ES-I3 (cell line): ENCODE data around the gene S100A6.

Experiments
- H3K36me3 ChIP-seq: 2 replicates; pipeline ENCODE4 v1.6.1; 2013; ENCODE audit warnings: mild to moderate bottlenecking, low read length, control low read depth, moderate library complexity; ENCODE audit not compliant: insufficient read depth
- H3K4me1 ChIP-seq: 2 replicates; pipeline ENCODE4 v1.6.1; 2013; ENCODE audit warnings: mild to moderate bottlenecking, control low read depth, low read length; ENCODE audit not compliant: insufficient read depth
- H3K9ac ChIP-seq: 2 replicates; pipeline ENCODE4 v1.6.1; 2013; ENCODE audit warnings: low read depth, mild to moderate bottlenecking, low read length, moderate library complexity
- H3K9me3 ChIP-seq: 2 replicates; pipeline ENCODE4 v1.6.1; 2013; ENCODE audit warnings: mild to moderate bottlenecking, low read length, moderate library complexity; ENCODE audit not compliant: control insufficient read depth, insufficient read depth

S100A6 gene

GRCh38 chr1:153544453-153545066 lies 8.8 kb upstream of the S100A6 start:
- Histone ChIP-seq H3K4me1 (peaks cover 57% of the 10 kb centered on the region), H3K9ac (peak overlapping the region; percentile 41; the same call in 1 of the 2 replicates), H3K9me3 (no peaks in the 10 kb centered on the region), H3K36me3 (no peaks in the 10 kb centered on the region)

DNA sequence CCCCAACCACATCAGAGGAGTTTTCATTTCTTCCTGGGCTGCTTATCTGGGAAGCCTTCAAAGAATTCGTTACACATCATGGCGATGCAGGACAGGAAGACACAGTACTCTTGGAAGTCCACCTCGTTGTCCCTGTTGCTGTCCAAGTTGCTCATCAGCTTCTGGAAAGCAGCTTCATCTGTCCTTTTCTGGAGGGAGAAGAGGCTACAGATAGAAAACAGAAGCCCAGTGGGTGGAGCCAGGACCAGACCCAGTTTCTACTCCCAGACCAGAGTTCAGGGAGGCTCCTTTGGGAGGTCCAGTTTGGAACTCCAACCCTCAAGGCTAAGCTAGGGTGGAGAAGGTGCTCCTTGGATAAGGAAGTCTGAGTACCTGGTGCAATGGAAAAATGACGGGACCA lies 7.9 kb upstream of the S100A6 start:
- no peak overlapping the region for H3K9ac ChIP-seq
- no peaks in the 10 kb centered on the region for H3K9me3 ChIP-seq
- H3K36me3 ChIP-seq: no peaks in the 10 kb centered on the region
- peaks cover 49% of the 10 kb centered on the region for H3K4me1 ChIP-seq

- peaks cover 44% of the 10 kb centered on the region for H3K4me1 ChIP-seq
- no peaks in the 10 kb centered on the region for H3K36me3 ChIP-seq
- no peak overlapping the region for H3K9ac ChIP-seq
These were observed 7.3 kb upstream of the S100A6 start for GRCh38 chr1:153542956-153543711.

GRCh38 chr1:153541641-153542590 lies 6.1 kb upstream of the S100A6 start:
- Histone ChIP-seq H3K9me3 (no peaks in the 10 kb centered on the region), H3K4me1 (peaks cover 35% of the 10 kb centered on the region), H3K9ac (no peak overlapping the region), H3K36me3 (no peaks in the 10 kb centered on the region)

More at GRCh38 chr1:153542956-153543711, 7.3 kb upstream of the S100A6 start:
- no peaks in the 10 kb centered on the region for H3K9me3 ChIP-seq

DNA sequence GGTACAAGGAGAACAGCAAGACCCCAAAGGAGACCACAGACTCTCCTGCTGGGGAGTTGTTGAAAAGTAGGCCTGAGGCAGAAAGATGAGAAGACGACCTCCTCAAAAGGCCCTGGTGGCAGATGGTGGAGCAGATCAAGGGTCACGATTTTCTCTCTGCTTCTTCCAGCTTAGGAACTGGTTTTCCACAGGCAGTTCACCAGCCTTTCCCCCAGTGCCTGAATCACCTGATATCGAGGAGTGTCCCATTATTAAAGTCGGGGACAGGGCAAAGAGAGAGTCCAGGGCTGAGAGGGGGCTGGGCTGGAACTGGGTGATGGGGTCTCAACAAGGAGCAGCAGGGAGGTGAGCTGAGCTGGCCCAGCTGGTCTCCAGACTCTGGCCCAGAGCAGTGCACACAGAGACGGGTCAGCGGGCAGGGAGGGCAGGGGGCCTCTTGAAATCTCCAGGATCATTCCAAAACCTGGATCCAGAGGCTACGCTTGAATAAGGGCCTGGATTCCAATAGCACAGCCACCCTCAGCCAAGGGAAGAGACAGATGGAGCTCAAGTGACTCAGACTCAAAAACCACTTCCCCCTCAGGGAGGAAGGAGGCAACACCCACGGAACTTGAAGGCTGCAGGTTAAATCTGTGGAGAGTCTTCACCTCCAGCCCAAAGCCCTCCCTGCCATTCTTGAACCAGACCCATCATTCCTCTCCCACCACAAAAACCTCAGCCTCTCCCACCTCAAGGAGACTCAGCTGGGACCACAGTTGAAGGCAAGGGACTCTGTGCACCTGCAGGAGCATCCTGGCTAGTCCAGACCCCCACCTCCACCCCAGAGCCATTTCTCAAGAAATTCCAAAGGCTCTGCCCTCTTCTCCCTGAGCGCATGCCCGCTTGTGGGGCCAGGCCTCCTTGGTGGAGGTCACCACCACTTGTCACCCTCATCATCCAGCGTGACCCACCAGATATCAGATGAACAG lies 4.9 kb upstream of the S100A6 start, which contains the start of gene S100A5:
Gene S100A5 (minus strand): TSS at position 541 of the 968 bp plus-strand sequence. CDS start 743 bp downstream, outside the sequence.
- Histone ChIP-seq H3K9me3 (no peaks in the 10 kb centered on the region), H3K36me3 (no peaks in the 10 kb centered on the region), H3K9ac (no peak within 1 kb of the TSS), H3K4me1 (peaks cover 28% of the 10 kb centered on the region)

DNA sequence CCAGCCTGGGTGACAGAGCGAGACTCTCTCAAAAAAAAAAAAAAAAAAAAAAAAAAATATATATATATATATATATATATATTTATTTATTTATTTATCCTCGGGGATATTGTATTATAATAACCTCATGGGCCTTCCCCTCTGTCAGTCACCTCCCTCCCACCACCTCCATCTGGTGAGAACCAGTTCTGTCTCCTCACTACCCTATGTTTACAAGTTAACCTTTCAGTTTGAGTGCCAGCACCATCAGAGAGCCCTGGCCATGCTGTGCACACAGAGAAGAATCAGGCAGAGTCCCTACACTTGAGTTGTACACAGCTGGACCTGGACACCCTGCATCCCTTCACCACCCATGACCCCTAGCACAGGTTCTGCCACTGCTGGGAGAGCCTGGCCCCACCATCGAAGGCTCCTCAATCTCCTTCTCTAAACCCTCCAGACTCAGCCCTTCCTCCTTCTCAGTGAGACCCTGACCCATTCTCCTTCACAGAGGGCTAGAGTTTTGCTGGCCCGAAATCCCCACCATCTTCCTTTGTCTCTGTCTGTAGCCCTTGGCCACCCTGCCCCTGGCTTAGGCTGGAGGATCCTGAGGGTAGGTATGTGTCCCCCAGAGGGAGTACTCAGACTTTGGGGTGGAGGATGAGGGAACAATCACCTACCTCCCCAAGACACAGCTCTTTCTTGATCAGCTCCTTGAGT lies 3.8 kb upstream of the S100A6 start:
- no peaks in the 10 kb centered on the region for H3K36me3 ChIP-seq
- H3K4me1 ChIP-seq: peaks cover 28% of the 10 kb centered on the region
- H3K9ac ChIP-seq: no peak overlapping the region
- H3K9me3 ChIP-seq: no peaks in the 10 kb centered on the region

DNA sequence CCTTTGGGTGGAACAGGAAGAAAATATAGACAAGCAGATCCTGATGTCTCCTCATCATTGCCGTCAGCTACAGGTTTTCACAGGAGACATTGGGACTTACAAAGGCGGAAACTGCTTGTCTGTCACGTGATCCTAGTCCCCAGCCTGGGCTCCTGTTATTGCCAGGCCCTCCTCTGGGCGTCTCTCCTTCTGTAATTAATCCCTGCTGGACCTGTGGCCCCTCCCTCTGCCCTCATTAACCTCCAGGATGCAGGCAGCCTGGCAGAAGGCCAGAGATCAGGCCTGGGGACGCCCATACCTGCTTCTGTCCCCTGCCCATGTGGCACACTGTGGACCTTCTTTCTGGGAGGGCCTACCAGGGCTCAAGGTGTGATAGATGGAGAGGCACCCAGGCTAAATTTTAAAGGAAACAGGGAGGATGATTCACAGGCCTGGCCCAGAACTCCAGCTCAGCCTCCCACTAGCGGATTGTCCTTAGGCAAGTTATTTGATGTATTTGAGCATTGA lies 2.6 kb upstream of the S100A6 start:
- Histone ChIP-seq H3K9me3 (no peaks in the 10 kb centered on the region), H3K4me1 (peaks cover 30% of the 10 kb centered on the region; the same call in 1 of the 2 replicates), H3K36me3 (no peaks in the 10 kb centered on the region), H3K9ac (no peak overlapping the region)

GRCh38 chr1:153537376-153537730 lies 1.6 kb upstream of the S100A6 start:
- Histone ChIP-seq H3K9ac (no peak overlapping the region), H3K36me3 (no peaks in the 10 kb centered on the region), H3K4me1 (peaks cover 30% of the 10 kb centered on the region), H3K9me3 (no peaks in the 10 kb centered on the region)

DNA sequence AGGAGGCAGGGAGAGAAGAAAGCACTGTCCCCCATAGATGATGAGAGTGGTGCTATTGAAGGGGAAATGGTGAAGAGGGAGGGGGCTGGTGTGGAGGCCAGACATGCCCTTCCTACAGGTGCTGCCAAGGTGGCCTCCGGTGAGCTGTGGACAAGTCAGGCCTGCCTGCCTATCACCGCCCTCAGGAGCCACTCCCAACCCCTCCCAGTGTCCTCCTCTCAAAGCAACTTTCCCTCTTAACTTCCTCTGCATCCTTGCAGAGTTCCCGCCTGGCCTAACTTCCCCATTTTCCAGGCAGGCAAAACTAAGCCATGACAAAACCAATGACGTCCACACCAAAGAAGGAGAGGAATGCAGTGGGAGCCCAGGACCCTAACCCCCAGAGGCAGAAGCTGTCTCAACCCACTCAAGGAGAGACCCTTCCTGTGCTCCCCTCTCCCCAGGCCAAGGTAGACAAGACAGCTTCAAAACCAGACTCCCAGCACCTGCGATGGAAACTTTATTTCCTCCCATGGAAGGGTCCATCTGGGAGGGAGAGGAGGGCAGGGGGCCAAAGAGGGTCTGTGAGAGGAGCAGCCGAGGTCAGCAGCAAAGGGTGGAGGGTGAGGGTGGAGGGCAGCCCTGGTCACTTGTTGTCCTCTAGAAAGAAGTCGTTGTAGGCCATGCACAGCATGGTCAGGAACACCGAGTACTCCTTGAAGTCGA lies 1.0 kb upstream of the S100A6 start:
- Histone ChIP-seq H3K4me1 (peaks cover 28% of the 10 kb centered on the region), H3K9me3 (no peaks in the 10 kb centered on the region), H3K36me3 (no peaks in the 10 kb centered on the region), H3K9ac (peak overlapping the region; percentile 46; the same call in 1 of the 2 replicates)

DNA sequence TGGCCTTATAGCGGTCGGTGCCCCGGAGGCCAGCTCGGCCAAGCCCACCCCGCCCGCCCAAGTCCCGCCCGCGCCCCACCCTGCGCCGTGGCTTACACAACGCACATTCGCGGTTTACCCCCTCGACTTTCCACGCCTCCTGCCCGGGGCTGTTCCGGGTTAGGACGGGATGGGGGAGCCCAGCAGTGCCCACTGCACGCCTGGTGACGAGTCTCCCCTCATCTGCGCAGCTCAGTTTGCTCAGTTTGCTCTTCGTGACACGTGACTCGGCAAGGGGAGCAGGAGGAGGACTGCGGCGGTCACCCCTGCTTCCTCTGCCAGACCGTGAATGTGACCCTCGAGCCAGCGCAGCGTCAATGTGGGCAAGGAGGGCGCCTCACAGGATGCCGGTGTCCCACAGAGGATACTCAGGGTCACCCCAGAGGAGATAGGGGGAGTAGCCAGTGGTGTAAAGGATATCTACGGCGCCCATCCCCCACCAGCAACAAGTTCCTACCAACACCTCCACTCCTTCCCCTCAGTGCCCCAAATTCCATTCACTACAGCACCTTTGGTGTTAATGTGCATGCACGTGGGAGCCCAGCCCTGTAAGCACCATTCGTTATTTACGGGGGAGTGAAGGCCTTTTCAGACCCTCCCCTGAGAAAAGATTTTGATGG lies 350 bp upstream of the S100A6 start:
- no peaks in the 10 kb centered on the region for H3K36me3 ChIP-seq
- peak overlapping the region; percentile 46; the same call in 1 of the 2 replicates for H3K9ac ChIP-seq
- no peaks in the 10 kb centered on the region for H3K9me3 ChIP-seq
- peaks cover 26% of the 10 kb centered on the region for H3K4me1 ChIP-seq

DNA sequence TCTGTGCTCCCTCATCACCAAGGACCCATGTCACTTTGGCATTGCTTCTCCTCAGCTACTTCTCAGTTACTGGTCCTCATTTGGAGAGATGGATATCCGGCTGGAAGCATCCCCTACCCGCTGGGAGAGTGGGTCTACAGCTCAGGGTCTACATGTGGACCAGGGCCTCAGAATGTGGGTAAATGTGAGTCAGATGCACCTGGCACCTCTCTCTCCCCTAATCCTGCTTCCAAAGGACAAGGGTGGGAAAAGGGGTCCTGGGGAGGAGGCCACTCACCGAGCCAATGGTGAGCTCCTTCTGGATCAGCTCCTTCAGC lies 908 bp downstream of the S100A6 start:
- peaks cover 26% of the 10 kb centered on the region for H3K4me1 ChIP-seq
- H3K9me3 ChIP-seq: no peaks in the 10 kb centered on the region
- peak overlapping the region; percentile 38; the same call in 1 of the 2 replicates for H3K9ac ChIP-seq
- no peaks in the 10 kb centered on the region for H3K36me3 ChIP-seq

GRCh38 chr1:153534226-153534924 lies 1.4 kb downstream of the S100A6 start:
- no peaks in the 10 kb centered on the region for H3K9me3 ChIP-seq
- peak overlapping the region; percentile 38; the same call in 1 of the 2 replicates for H3K9ac ChIP-seq
- H3K36me3 ChIP-seq: no peaks in the 10 kb centered on the region
- peaks cover 26% of the 10 kb centered on the region for H3K4me1 ChIP-seq
